ENCODE measurements around the gene POLG2.

- TF ChIP-seq CTCF (IDR thresholded peaks at IDR 0.05) (no peak), POLR2A (IDR thresholded peaks at IDR 0.05) (no peak)
Measured at GRCh38 chr17:64531955-64532371, 35.1 kb upstream of the POLG2 start.
